Prostate gland (tissue), 1 donor: ENCODE measurements around the gene KMT2C.

ENCODE experiments used
- POLR2A ChIP-seq: fragments of 450-650 bp; IDR thresholded peaks from one replicate; pipeline ENCODE4 v1.6.1; 2016; ENCODE audit warnings: antibody characterized with exemption, mild to moderate bottlenecking
- POLR2AphosphoS5 ChIP-seq: sonication (generic); formaldehyde crosslinking; IDR thresholded peaks from one replicate; pipeline ENCODE4 v1.6.1; 2017; ENCODE audit warnings: antibody characterized with exemption

- TF ChIP-seq POLR2AphosphoS5 (no peak), POLR2A (no peak)
Observed at GRCh38 chr7:152312316-152312715, 123.5 kb downstream of the KMT2C start.
